T-helper 2 cell treated with Interferon-gamma antibody and Interleukin-4, amounts not matched to agents 5 μg/mL and 100 μg/mL, for 36 hours (primary cell): ENCODE measurements around the gene CCDC198.

Experiments used
- DNase-seq: peaks from one replicate; pipeline ENCODE4 v3.0.0; 2021; ENCODE audit warnings: low spot score
- H3K27ac Mint-ChIP-seq: one replicate; pipeline ENCODE4 v1.8.0; 2021; ENCODE audit warnings: mild to moderate bottlenecking, mixed read lengths
- H3K27me3 Mint-ChIP-seq: one replicate; pipeline ENCODE4 v1.8.0; 2021; ENCODE audit warnings: low read depth, mixed read lengths
- H3K36me3 Mint-ChIP-seq: one replicate; pipeline ENCODE4 v1.8.0; 2021; ENCODE audit warnings: low read depth, mixed read lengths
- H3K4me1 Mint-ChIP-seq: one replicate; pipeline ENCODE4 v1.8.0; 2021; ENCODE audit warnings: low read depth, mixed read lengths
- H3K4me3 Mint-ChIP-seq: one replicate; pipeline ENCODE4 v1.8.0; 2022; ENCODE audit warnings: mild to moderate bottlenecking, moderate library complexity, mixed read lengths
- H3K9me3 Mint-ChIP-seq: one replicate; pipeline ENCODE4 v1.8.0; 2021; ENCODE audit warnings: mixed read lengths

The CCDC198 gene

GRCh38 chr14:57487771-57488170 is 5.9 kb downstream of the CCDC198 start:
- no peak overlapping the region for H3K27ac Mint-ChIP-seq
- H3K27me3 Mint-ChIP-seq = peaks cover 2% of the 10 kb centered on the region
- no peaks in the 10 kb centered on the region for H3K4me1 Mint-ChIP-seq
- no peaks in the 10 kb centered on the region for H3K36me3 Mint-ChIP-seq
- no peaks in the 10 kb centered on the region for H3K9me3 Mint-ChIP-seq
- no peak overlapping the region for H3K4me3 Mint-ChIP-seq
- no peak for DNase-seq

- no peaks in the 10 kb centered on the region for H3K4me1 Mint-ChIP-seq
- no peaks in the 10 kb centered on the region for H3K36me3 Mint-ChIP-seq
- H3K9me3 Mint-ChIP-seq = no peaks in the 10 kb centered on the region
- H3K27me3 Mint-ChIP-seq = peaks cover 2% of the 10 kb centered on the region
- DNase-seq = no peak
- no peak overlapping the region for H3K4me3 Mint-ChIP-seq
- H3K27ac Mint-ChIP-seq = no peak overlapping the region
These were observed 6.8 kb downstream of the CCDC198 start for GRCh38 chr14:57486767-57487379.

GRCh38 chr14:57485635-57486034 is 8.0 kb downstream of the CCDC198 start:
- Mint-ChIP-seq H3K36me3 (no peaks in the 10 kb centered on the region), H3K4me1 (no peaks in the 10 kb centered on the region), H3K27ac (no peak overlapping the region), H3K27me3 (peaks cover 2% of the 10 kb centered on the region), H3K4me3 (no peak overlapping the region), H3K9me3 (no peaks in the 10 kb centered on the region)
- no peak for DNase-seq

- Mint-ChIP-seq H3K4me3 (no peak overlapping the region), H3K27ac (no peak overlapping the region), H3K27me3 (no peaks in the 10 kb centered on the region), H3K4me1 (no peaks in the 10 kb centered on the region), H3K36me3 (no peaks in the 10 kb centered on the region), H3K9me3 (no peaks in the 10 kb centered on the region)
- no peak for DNase-seq
These were observed 11.5 kb downstream of the CCDC198 start for GRCh38 chr14:57482120-57482519.

- no peaks in the 10 kb centered on the region for H3K27me3 Mint-ChIP-seq
- H3K9me3 Mint-ChIP-seq = no peaks in the 10 kb centered on the region
- H3K27ac Mint-ChIP-seq = no peak overlapping the region
- H3K4me3 Mint-ChIP-seq = no peak overlapping the region
- DNase-seq = no peak
- no peaks in the 10 kb centered on the region for H3K4me1 Mint-ChIP-seq
- H3K36me3 Mint-ChIP-seq = no peaks in the 10 kb centered on the region
These were observed 13.6 kb downstream of the CCDC198 start for GRCh38 chr14:57480051-57480450.

- Mint-ChIP-seq H3K4me1 (no peaks in the 10 kb centered on the region), H3K9me3 (no peaks in the 10 kb centered on the region)
- DNase-seq = no peak
These were observed 14.5 kb downstream of the CCDC198 start for GRCh38 chr14:57479197-57479596.

GRCh38 chr14:57478050-57478449 is 15.6 kb downstream of the CCDC198 start:
- no peak overlapping the region for H3K4me3 Mint-ChIP-seq
- no peaks in the 10 kb centered on the region for H3K4me1 Mint-ChIP-seq
- H3K27me3 Mint-ChIP-seq = no peaks in the 10 kb centered on the region
- H3K27ac Mint-ChIP-seq = no peak overlapping the region
- no peaks in the 10 kb centered on the region for H3K36me3 Mint-ChIP-seq
- no peak for DNase-seq
- no peaks in the 10 kb centered on the region for H3K9me3 Mint-ChIP-seq

More at GRCh38 chr14:57479197-57479596, 14.5 kb downstream of the CCDC198 start:
- H3K27ac Mint-ChIP-seq = no peak overlapping the region
- H3K4me3 Mint-ChIP-seq = no peak overlapping the region
- H3K36me3 Mint-ChIP-seq = no peaks in the 10 kb centered on the region
- no peaks in the 10 kb centered on the region for H3K27me3 Mint-ChIP-seq

- Mint-ChIP-seq H3K4me3 (no peak overlapping the region), H3K36me3 (no peaks in the 10 kb centered on the region), H3K4me1 (no peaks in the 10 kb centered on the region), H3K27me3 (peaks cover 2% of the 10 kb centered on the region), H3K27ac (no peak overlapping the region), H3K9me3 (no peaks in the 10 kb centered on the region)
- DNase-seq = no peak
These were observed 22.7 kb downstream of the CCDC198 start for GRCh38 chr14:57470909-57471308.

GRCh38 chr14:57464008-57464730 is 29.5 kb downstream of the CCDC198 start:
- Mint-ChIP-seq H3K27ac (no peak overlapping the region), H3K4me3 (no peak overlapping the region), H3K9me3 (no peaks in the 10 kb centered on the region)

GRCh38 chr14:57462551-57462950 is 31.1 kb downstream of the CCDC198 start:
- no peak for DNase-seq
- no peak overlapping the region for H3K27ac Mint-ChIP-seq
- H3K9me3 Mint-ChIP-seq = no peaks in the 10 kb centered on the region
- no peaks in the 10 kb centered on the region for H3K27me3 Mint-ChIP-seq
- H3K36me3 Mint-ChIP-seq = no peaks in the 10 kb centered on the region
- H3K4me1 Mint-ChIP-seq = no peaks in the 10 kb centered on the region
- no peak overlapping the region for H3K4me3 Mint-ChIP-seq

More at GRCh38 chr14:57464008-57464730, 29.5 kb downstream of the CCDC198 start:
- Mint-ChIP-seq H3K4me1 (no peaks in the 10 kb centered on the region), H3K36me3 (no peaks in the 10 kb centered on the region), H3K27me3 (no peaks in the 10 kb centered on the region)
- DNase-seq = no peak

GRCh38 chr14:57461777-57462320 is 31.8 kb downstream of the CCDC198 start:
- Mint-ChIP-seq H3K4me1 (no peaks in the 10 kb centered on the region), H3K9me3 (no peaks in the 10 kb centered on the region), H3K27me3 (no peaks in the 10 kb centered on the region), H3K36me3 (no peaks in the 10 kb centered on the region), H3K27ac (no peak overlapping the region), H3K4me3 (no peak overlapping the region)
- no peak for DNase-seq

GRCh38 chr14:57435923-57436322 is 57.7 kb downstream of the CCDC198 start:
- Mint-ChIP-seq H3K9me3 (no peaks in the 10 kb centered on the region), H3K27me3 (no peaks in the 10 kb centered on the region), H3K4me1 (no peaks in the 10 kb centered on the region), H3K27ac (no peak overlapping the region), H3K36me3 (no peaks in the 10 kb centered on the region), H3K4me3 (no peak overlapping the region)
- no peak for DNase-seq

GRCh38 chr14:57420986-57421385 is 72.7 kb downstream of the CCDC198 start:
- Mint-ChIP-seq H3K27me3 (peaks cover 2% of the 10 kb centered on the region), H3K27ac (no peak overlapping the region), H3K4me3 (no peak overlapping the region), H3K36me3 (no peaks in the 10 kb centered on the region), H3K9me3 (no peaks in the 10 kb centered on the region), H3K4me1 (no peaks in the 10 kb centered on the region)
- DNase-seq = no peak

GRCh38 chr14:57420033-57420432 is 73.6 kb downstream of the CCDC198 start:
- H3K27me3 Mint-ChIP-seq = peaks cover 1% of the 10 kb centered on the region
- no peaks in the 10 kb centered on the region for H3K4me1 Mint-ChIP-seq
- DNase-seq = no peak
- H3K36me3 Mint-ChIP-seq = no peaks in the 10 kb centered on the region
- no peak overlapping the region for H3K4me3 Mint-ChIP-seq
- no peaks in the 10 kb centered on the region for H3K9me3 Mint-ChIP-seq
- no peak overlapping the region for H3K27ac Mint-ChIP-seq
